DND-41 (cell line): ENCODE data around the gene SFSWAP.

Experiments used
- ATAC-seq: fragments of 200-7000 bp; cut with Tn5 transposase; 3 replicates; pipeline ENCODE4 v1.9.1; 2021; ENCODE audit warnings: low read depth; ENCODE audit not compliant: insufficient read depth
- DNase-seq: peaks from one replicate; pipeline ENCODE4 v3.0.0-alpha.2; 2020
- H2AFZ ChIP-seq: 2 replicates; pipeline ENCODE4 v1.6.0; 2012; ENCODE audit warnings: low read depth, low read length
- H3K27ac ChIP-seq: 2 replicates; pipeline ENCODE4 v1.5.1; 2012; ENCODE audit warnings: low read length, inconsistent platforms
- H3K27me3 ChIP-seq: fragments of 200-600 bp; sonication (generic); 2 replicates; pipeline ENCODE4 v1.6.0; 2012; ENCODE audit warnings: low read length, mild to moderate bottlenecking, inconsistent platforms; ENCODE audit not compliant: insufficient read depth, poor library complexity
- H3K36me3 ChIP-seq: 2 replicates; pipeline ENCODE4 v1.5.1; 2012; ENCODE audit warnings: low read length, inconsistent platforms; ENCODE audit not compliant: insufficient read depth
- H3K4me1 ChIP-seq: 2 replicates; pipeline ENCODE4 v1.5.1; 2012; ENCODE audit warnings: mild to moderate bottlenecking, low read length; ENCODE audit not compliant: insufficient read depth
- H3K4me2 ChIP-seq: 2 replicates; pipeline ENCODE4 v1.6.0; 2012; ENCODE audit warnings: mild to moderate bottlenecking, moderate library complexity, low read length, inconsistent platforms; ENCODE audit not compliant: insufficient read depth
- H3K4me3 ChIP-seq, 2 experiments: fragments of 200-600 bp in 1 of 2; shearing (Covaris generic) in 1 of 2; 2 replicates each; pipeline ENCODE4 v1.5.1; 2012 to 2016; ENCODE audit warnings: inconsistent platforms in 2 of 2, low read length in 2 of 2, mild to moderate bottlenecking in 2 of 2, low read depth in 1 of 2, moderate library complexity in 1 of 2
- H3K79me2 ChIP-seq: 2 replicates; pipeline ENCODE4 v1.6.0; 2012; ENCODE audit warnings: low read length, inconsistent platforms; ENCODE audit not compliant: insufficient read depth
- H3K9ac ChIP-seq: 2 replicates; pipeline ENCODE4 v1.6.0; 2012; ENCODE audit warnings: low read depth, mild to moderate bottlenecking, inconsistent platforms, low read length, moderate library complexity
- H3K9me3 ChIP-seq: 2 replicates; pipeline ENCODE4 v1.5.1; 2012; ENCODE audit warnings: low read length, moderate library complexity, mild to moderate bottlenecking, inconsistent platforms; ENCODE audit not compliant: insufficient read depth, severe bottlenecking
- H4K20me1 ChIP-seq: 2 replicates; pipeline ENCODE4 v1.6.0; 2012; ENCODE audit warnings: low read length; ENCODE audit not compliant: insufficient read depth
- EZH2 ChIP-seq: IDR thresholded peaks from 3 replicates; pipeline ENCODE4 v1.6.1; 2012; ENCODE audit warnings: borderline replicate concordance, low read depth, mild to moderate bottlenecking, moderate library complexity, low read length, inconsistent platforms; ENCODE audit not compliant: severe bottlenecking
- TF ChIP-seq, protein P1 (sequence below): IDR thresholded peaks from 2 replicates; pipeline ENCODE4 v1.5.1; 2012; ENCODE audit warnings: borderline replicate concordance, low read length, moderate library complexity, mild to moderate bottlenecking; ENCODE audit not compliant: poor library complexity, severe bottlenecking; ENCODE audit errors: extremely low read depth

Gene SFSWAP

DNA sequence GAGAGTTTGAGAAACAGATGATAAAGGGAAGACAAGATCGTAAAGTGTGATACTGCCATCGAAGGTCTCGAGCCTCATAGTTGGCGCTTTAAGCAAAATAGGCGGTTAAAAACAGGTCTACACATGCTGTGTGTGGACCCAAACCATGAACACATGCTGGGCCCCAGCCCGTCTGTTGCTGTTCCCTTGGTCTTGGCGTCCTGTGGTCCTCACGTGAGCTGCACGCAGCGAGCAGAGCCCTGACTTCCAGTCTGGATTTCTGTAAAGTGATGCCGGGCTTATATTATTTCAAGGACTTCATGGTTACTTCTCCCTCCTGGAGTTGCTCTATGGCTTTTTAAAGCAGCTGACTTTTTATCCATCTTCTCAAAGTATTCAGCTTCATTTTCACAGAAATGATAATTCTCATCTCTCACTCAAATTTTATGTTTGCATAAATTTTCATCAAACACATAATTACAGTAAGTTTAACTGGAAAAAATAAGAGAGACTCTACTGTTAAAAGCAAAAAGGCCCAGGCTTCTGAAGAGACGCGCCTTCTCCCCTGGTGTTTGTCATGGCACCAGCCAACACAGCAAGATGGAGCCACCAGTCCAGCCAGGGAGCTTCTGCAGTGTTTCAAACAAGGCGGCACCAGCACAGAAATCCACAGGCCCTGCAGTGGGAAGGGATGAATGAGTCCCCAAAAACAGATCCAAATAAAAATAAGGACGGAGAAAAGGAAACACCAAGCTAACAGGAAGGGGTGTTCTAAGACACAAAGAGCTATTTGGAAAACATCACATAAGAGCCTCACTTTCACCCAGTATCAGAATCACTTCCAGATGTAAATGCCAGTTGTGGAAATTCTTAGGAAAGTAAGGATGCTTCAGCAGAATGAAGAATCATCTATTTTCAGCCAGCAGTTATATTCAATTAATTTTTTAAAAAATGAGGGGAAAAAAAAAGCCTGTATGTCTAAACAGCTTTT, 24.9 kb downstream of the SFSWAP start:
- no peak overlapping the region for H2AFZ ChIP-seq
- H3K4me2 ChIP-seq = no peak overlapping the region
- TF ChIP-seq EZH2 = no peak
- TF ChIP-seq, protein P1, sequence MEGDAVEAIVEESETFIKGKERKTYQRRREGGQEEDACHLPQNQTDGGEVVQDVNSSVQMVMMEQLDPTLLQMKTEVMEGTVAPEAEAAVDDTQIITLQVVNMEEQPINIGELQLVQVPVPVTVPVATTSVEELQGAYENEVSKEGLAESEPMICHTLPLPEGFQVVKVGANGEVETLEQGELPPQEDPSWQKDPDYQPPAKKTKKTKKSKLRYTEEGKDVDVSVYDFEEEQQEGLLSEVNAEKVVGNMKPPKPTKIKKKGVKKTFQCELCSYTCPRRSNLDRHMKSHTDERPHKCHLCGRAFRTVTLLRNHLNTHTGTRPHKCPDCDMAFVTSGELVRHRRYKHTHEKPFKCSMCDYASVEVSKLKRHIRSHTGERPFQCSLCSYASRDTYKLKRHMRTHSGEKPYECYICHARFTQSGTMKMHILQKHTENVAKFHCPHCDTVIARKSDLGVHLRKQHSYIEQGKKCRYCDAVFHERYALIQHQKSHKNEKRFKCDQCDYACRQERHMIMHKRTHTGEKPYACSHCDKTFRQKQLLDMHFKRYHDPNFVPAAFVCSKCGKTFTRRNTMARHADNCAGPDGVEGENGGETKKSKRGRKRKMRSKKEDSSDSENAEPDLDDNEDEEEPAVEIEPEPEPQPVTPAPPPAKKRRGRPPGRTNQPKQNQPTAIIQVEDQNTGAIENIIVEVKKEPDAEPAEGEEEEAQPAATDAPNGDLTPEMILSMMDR = no peak
- peaks cover 13% of the 10 kb centered on the region for H3K79me2 ChIP-seq
- ATAC-seq (no peak), DNase-seq (no peak)
- no peak overlapping the region for H3K4me3 ChIP-seq
- peaks cover 27% of the 10 kb centered on the region for H4K20me1 ChIP-seq
- no peaks in the 10 kb centered on the region for H3K4me1 ChIP-seq
- no peak overlapping the region for H3K9ac ChIP-seq
- H3K36me3 ChIP-seq = peaks cover 86% of the 10 kb centered on the region
- no peak overlapping the region for H3K27ac ChIP-seq
- H3K27me3 ChIP-seq = no peaks in the 10 kb centered on the region
- no peaks in the 10 kb centered on the region for H3K9me3 ChIP-seq

DNA sequence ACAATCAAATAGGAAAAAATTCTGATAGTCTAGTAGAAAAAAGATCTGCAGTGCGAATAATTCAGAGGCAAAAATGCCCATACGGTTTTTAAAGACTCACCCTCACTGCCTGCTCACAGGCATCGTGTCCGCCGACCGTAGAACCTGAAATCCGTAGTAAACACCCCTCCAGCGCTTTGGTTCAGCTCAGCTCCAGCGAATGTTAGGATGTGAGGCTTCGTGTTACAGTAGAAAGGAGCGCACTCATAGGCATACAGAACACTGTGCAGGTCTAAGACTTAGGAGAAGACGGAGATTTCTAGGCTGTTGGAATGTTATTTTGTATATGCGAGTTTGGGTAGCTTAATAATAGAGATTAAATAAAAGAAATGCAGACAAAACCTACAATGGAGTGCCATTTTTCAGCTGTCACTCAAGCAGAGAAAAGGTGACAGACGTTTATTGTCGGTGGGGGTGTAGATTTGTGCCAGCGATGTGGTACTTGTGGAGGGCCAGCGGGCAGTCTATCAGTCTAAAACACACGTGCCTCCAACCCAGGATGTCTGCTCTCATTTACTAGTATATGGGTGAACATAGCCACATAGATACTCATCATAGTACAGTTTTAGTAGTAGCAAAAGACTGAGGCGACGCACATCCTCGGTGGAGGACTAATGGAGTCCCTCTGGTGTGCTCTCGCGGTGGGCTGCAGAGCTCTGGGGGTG, 25.7 kb downstream of the SFSWAP start:
- no peak overlapping the region for H2AFZ ChIP-seq
- TF ChIP-seq, protein P1 = no peak
- TF ChIP-seq EZH2 = no peak
- H3K27ac ChIP-seq = no peak overlapping the region
- H3K9ac ChIP-seq = no peak overlapping the region
- peaks cover 1% of the 10 kb centered on the region for H3K9me3 ChIP-seq
- H3K4me1 ChIP-seq = no peaks in the 10 kb centered on the region
- ATAC-seq (no peak), DNase-seq (no peak)
- H3K4me3 ChIP-seq = no peak overlapping the region
- H3K4me2 ChIP-seq = no peak overlapping the region
- peaks cover 20% of the 10 kb centered on the region for H4K20me1 ChIP-seq
- H3K27me3 ChIP-seq = no peaks in the 10 kb centered on the region
- H3K79me2 ChIP-seq = peaks cover 13% of the 10 kb centered on the region
- H3K36me3 ChIP-seq = peaks cover 86% of the 10 kb centered on the region

DNA sequence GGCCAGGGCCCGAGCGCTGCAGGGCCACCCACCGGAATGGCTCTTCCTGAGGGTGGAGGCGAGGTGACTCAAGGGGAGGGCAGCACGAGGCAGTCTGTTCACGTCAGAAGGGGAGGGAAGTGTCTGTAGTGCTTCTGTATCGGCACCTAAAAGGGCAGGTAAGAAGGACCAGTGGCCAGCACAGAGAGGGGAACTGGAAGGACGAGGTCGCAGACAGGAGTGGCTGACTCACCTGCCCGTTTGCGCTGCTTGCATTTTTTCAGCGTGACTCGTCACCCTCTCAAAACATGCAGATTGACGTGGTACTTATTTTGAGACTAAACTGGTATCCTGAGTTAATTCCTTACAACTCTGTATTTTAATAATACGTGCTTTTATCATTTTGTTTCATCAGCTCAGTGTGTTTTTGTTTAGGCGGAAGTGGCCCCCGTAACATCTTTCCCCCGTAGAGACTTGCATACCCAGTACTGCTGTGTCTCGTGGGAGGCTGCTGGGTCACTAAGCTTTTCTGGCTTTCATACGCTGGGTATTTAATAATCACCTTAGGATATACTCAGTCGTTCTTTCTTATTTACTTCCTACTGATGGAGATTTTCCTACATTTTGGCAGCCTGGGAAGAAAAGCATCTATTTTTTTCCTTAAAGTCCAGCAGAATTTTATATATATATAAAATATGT, 26.4 kb downstream of the SFSWAP start:
- Histone ChIP-seq H3K9ac (no peak overlapping the region), H3K4me3 (no peak overlapping the region), H3K27me3 (no peaks in the 10 kb centered on the region), H3K36me3 (peaks cover 88% of the 10 kb centered on the region), H3K4me1 (no peaks in the 10 kb centered on the region), H3K9me3 (peaks cover 7% of the 10 kb centered on the region), H3K4me2 (no peak overlapping the region), H3K27ac (no peak overlapping the region), H3K79me2 (peaks cover 13% of the 10 kb centered on the region), H4K20me1 (peaks cover 17% of the 10 kb centered on the region), H2AFZ (no peak overlapping the region)
- DNase-seq = no peak
- no peak for TF ChIP-seq EZH2
- TF ChIP-seq, protein P1 = no peak
- no peak for ATAC-seq
